Naive thymus-derived CD4-positive, alpha-beta T cell (primary cell): ENCODE data around the gene OTOS. TPM values are rescaled to one million over a fixed set of nuclear protein-coding genes. Genes with fewer than 3 reads are reported as not detected.

Source experiments
- ATAC-seq: fragments of 150-1000 bp; cut with Tn5 transposase; 2 replicates; pipeline ENCODE4 v1.10.0; 2021; ENCODE audit warnings: mild to moderate bottlenecking, moderate library complexity
- CTCF ChIA-PET: fragments of 350-600 bp; sonication (Branson Sonifier 250); formaldehyde crosslinking; loops from one replicate; lab custom pipeline; 2021; ENCODE audit warnings: antibody characterized with exemption; lab: Charles Lee
- POLR2A ChIA-PET: fragments of 350-600 bp; sonication (Branson Sonifier 250); formaldehyde crosslinking; loops from one replicate; lab custom pipeline; 2021; ENCODE audit warnings: antibody characterized with exemption, inconsistent platforms; lab: Charles Lee
- DNase-seq, 9 donors: peaks; one replicate each; pipeline versions ENCODE4 v3.0.0 to v3.0.0-alpha.2; 2020 to 2022; ENCODE audit warnings: mixed read lengths in 1 of 9
- H3K27ac ChIP-seq: one replicate; pipeline ENCODE4 v1.7.0; 2013; ENCODE audit warnings: mild to moderate bottlenecking, low read depth, low read length, moderate library complexity
- H3K27me3 ChIP-seq, 2 donors: one replicate each; pipeline ENCODE4 v1.7.0; 2013; ENCODE audit warnings: low read length in 2 of 2, mild to moderate bottlenecking in 2 of 2, moderate library complexity in 2 of 2; ENCODE audit not compliant: control insufficient read depth in 2 of 2, insufficient read depth in 2 of 2
- H3K36me3 ChIP-seq, 3 experiments: 1 replicate in 2 of 3; 2 replicates in 1 of 3; pipeline ENCODE4 v1.7.0; 2013; ENCODE audit warnings: low read length in 3 of 3, mild to moderate bottlenecking in 3 of 3, moderate library complexity in 1 of 3; ENCODE audit not compliant: insufficient read depth in 3 of 3, control insufficient read depth in 2 of 3
- H3K4me1 ChIP-seq, 2 donors: one replicate each; pipeline ENCODE4 v1.7.0; 2013; ENCODE audit warnings: low read length in 2 of 2, mild to moderate bottlenecking in 2 of 2, moderate library complexity in 1 of 2; ENCODE audit not compliant: control insufficient read depth in 2 of 2, insufficient read depth in 2 of 2
- H3K4me3 ChIP-seq: 2 replicates; pipeline ENCODE4 v1.7.0; 2013; ENCODE audit warnings: mild to moderate bottlenecking, low read length
- H3K9me3 ChIP-seq, 3 experiments: 1 replicate in 2 of 3; 2 replicates in 1 of 3; pipeline ENCODE4 v1.7.0; 2013; ENCODE audit warnings: low read length in 3 of 3; ENCODE audit not compliant: control insufficient read depth in 2 of 3
- H3K27ac Mint-ChIP-seq, 9 donors: one replicate each; pipeline ENCODE4 v1.8.0; 2020 to 2022; ENCODE audit warnings: mixed read lengths in 9 of 9, mild to moderate bottlenecking in 8 of 9, moderate library complexity in 5 of 9, inconsistent platforms in 2 of 9
- H3K27me3 Mint-ChIP-seq, 5 donors: one replicate each; pipeline ENCODE4 v1.8.0; 2021 to 2022; ENCODE audit warnings: mixed read lengths in 5 of 5, mild to moderate bottlenecking in 1 of 5
- H3K36me3 Mint-ChIP-seq, 5 donors: one replicate each; pipeline ENCODE4 v1.8.0; 2020 to 2022; ENCODE audit warnings: mixed read lengths in 5 of 5, mild to moderate bottlenecking in 3 of 5, inconsistent platforms in 1 of 5
- H3K4me1 Mint-ChIP-seq, 7 donors: one replicate each; pipeline ENCODE4 v1.8.0; 2020 to 2022; ENCODE audit warnings: mixed read lengths in 7 of 7, mild to moderate bottlenecking in 3 of 7, inconsistent platforms in 1 of 7
- H3K4me3 Mint-ChIP-seq, 10 donors: one replicate each; pipeline ENCODE4 v1.8.0; 2020 to 2022; ENCODE audit warnings: mild to moderate bottlenecking in 10 of 10, mixed read lengths in 10 of 10, moderate library complexity in 6 of 10, inconsistent platforms in 2 of 10
- H3K9me3 Mint-ChIP-seq, 11 donors: one replicate each; pipeline ENCODE4 v1.8.0; 2020 to 2022; ENCODE audit warnings: mixed read lengths in 11 of 11, mild to moderate bottlenecking in 4 of 11, inconsistent platforms in 1 of 11, moderate library complexity in 1 of 11
- intact Hi-C, 2 donors: fragments of 100-400 bp; cut with micrococcal nuclease; formaldehyde crosslinking; loops; one replicate each; pipeline ENCODE4 v1.15.1; 2023
- polyA plus RNA-seq, 2 donors: library from polyadenylated mRNA; unstranded; fragments of 300-500 nt; fragmentation: Illumina TruSeq; gene quantifications; one replicate each; pipeline ENCODE4 v1.2.3, GENCODE V29; 2021
- total RNA-seq, 6 experiments: library from RNA in 5 of 6; stranded (reverse) in 5 of 6; gene quantifications; 1 replicate in 5 of 6; 2 replicates in 1 of 6; pipeline ENCODE4 v1.2.3 and lab custom pipeline; 2021 to 2026

OTOS gene
- total RNA-seq, result not detected
- polyA plus RNA-seq, result not detected
- not detected for total RNA-seq (lab: John Stamatoyannopoulos, UW)

DNA sequence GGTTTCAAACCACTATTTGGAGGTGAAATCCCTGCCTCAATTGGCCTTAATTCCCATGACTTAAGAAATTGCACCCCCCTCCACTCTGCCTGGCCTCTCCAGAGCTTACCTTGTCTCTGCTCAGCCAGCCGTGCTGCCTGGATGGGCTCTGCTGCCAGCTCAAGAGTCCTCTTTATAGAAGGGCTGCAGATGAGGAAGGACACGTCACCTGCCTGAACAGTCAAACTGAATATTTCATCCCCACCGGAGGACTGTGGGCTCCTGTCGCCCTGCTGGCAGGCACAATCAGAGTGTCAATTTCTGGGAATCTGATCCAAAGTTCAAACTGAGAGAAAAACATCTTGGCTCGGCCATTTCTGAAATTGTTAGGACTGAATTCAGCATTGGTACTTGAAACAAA lies at the start of gene OTOS:
OTOS (minus strand) TSS at position 148 of the 400 bp plus-strand sequence. CDS start 332 bp downstream, outside the sequence.
- no peak within 1 kb of the TSS for H3K4me3 Mint-ChIP-seq
- H3K4me1 Mint-ChIP-seq, result peaks cover 8 to 11% (median 9%) of the 10 kb centered on the region in 7 donors
- POLR2A ChIA-PET, result interaction anchor here (0.6 kb wide), 1 partner anchor 115 kb away, joined by 3 read pairs; no protein-coding TSS in a partner anchor
- no peak within 1 kb of the TSS for H3K27ac ChIP-seq
- CTCF ChIA-PET, result interaction anchor here (0.7 to 6.6 kb wide), 2 partner anchors 80 to 370 kb away, joined by 3 to 81 read pairs; no protein-coding TSS in a partner anchor
- DNase-seq (no peak), ATAC-seq (no peak)
- no peaks in the 10 kb centered on the region for H3K36me3 Mint-ChIP-seq
- no peak within 1 kb of the TSS for H3K4me3 ChIP-seq
- H3K27me3 Mint-ChIP-seq, result peaks cover 0 to 7% (median 0%) of the 10 kb centered on the region in 5 donors
- no peaks in the 10 kb centered on the region for H3K9me3 ChIP-seq
- H3K36me3 ChIP-seq, result peaks cover 0 to 10% (median 0%) of the 10 kb centered on the region in 3 experiments
- H3K9me3 Mint-ChIP-seq, result peaks cover 0 to 2% (median 0%) of the 10 kb centered on the region in 11 donors
- no peak within 1 kb of the TSS for H3K27ac Mint-ChIP-seq
- no peaks in the 10 kb centered on the region for H3K27me3 ChIP-seq
- H3K4me1 ChIP-seq, result peaks cover 5 to 11% of the 10 kb centered on the region in 2 donors
- intact Hi-C loops, result loop anchor here (5.0 to 10.0 kb wide), 5 partner anchors 203 to 1768 kb away; no protein-coding TSS in a partner anchor

DNA sequence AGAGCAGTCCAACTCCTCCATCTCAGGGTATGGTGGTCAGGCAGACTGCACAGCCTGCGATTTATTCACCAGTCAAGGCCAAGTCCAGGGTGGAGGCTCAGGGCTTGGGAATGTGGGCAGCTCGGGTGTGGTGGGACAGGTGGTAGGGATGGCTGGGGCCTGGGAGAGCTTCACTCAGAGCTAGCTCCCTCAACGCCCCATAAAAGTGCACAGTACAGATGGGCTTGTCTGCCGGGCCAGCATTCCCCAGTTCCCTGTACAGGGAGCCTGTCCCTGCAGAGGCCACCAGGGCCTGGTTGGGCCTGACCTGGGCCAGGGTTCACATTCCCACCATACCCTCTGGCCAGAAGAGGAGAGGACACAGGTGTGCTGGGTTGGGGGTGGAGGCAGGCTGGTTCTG lies 49.2 kb upstream of the OTOS start:
- no peaks in the 10 kb centered on the region for H3K36me3 Mint-ChIP-seq
- no peak for ATAC-seq
- peaks cover 3 to 53% (median 34%) of the 10 kb centered on the region in 5 donors for H3K27me3 Mint-ChIP-seq

DNA sequence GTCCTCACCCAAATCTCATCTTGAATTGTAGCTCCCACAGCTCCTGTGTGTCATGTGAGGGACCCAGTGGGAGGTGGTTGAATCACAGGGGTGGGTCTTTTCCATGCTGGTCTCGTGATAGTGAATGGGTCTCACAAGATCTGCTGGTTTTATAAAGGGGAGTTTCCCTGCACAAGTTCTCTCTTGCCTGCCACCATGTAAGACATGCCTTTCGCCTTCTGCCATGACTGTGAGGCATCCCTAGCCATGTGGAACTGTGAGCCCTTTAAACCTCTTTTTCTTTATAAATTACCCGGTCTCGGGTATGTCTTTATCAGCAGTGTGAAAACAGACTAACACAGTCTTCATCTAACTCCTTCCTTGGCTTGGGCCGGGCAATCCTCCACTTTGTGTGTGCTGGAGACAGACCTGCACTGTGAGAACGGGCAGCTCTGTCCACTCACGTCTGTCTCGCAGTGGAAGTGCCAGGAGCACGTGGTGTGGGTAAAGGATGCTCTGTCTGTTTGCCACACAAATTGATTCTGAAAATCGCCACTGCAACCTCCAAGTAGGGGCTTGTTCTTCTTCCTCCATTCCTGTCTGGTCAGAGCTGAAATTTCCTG lies 47.6 kb upstream of the OTOS start:
- H3K9me3 ChIP-seq, result peaks cover 0 to 8% (median 0%) of the 10 kb centered on the region in 3 experiments
- no peak for DNase-seq
- no peak overlapping the region for H3K4me3 ChIP-seq
- H3K27me3 ChIP-seq, result no peaks in the 10 kb centered on the region
- ChIA-PET POLR2A (no interaction called here), CTCF (no interaction called here)
- no peak for ATAC-seq
- Mint-ChIP-seq H3K9me3 (peaks cover 3 to 35% (median 10%) of the 10 kb centered on the region in 11 donors), H3K4me1 (no peaks in the 10 kb centered on the region), H3K4me3 (no peak overlapping the region), H3K36me3 (no peaks in the 10 kb centered on the region), H3K27ac (no peak overlapping the region), H3K27me3 (peaks cover 3 to 48% (median 35%) of the 10 kb centered on the region in 5 donors)
- no peaks in the 10 kb centered on the region for H3K4me1 ChIP-seq
- no peak overlapping the region for H3K27ac ChIP-seq
- intact Hi-C loops, result no loop called here
- no peaks in the 10 kb centered on the region for H3K36me3 ChIP-seq

More for the DNA sequence above, 49.2 kb upstream of the OTOS start:
- intact Hi-C loops, result no loop called here
- peaks cover 0 to 8% (median 0%) of the 10 kb centered on the region in 3 experiments for H3K9me3 ChIP-seq
- Mint-ChIP-seq H3K4me3 (no peak overlapping the region), H3K4me1 (no peaks in the 10 kb centered on the region), H3K9me3 (peaks cover 3 to 35% (median 10%) of the 10 kb centered on the region in 11 donors), H3K27ac (no peak overlapping the region)
- DNase-seq, result no peak
- H3K27ac ChIP-seq, result no peak overlapping the region
- H3K36me3 ChIP-seq, result no peaks in the 10 kb centered on the region
- CTCF ChIA-PET, result no interaction called here
- no peak overlapping the region for H3K4me3 ChIP-seq
- POLR2A ChIA-PET, result no interaction called here
- H3K27me3 ChIP-seq, result no peaks in the 10 kb centered on the region
- no peaks in the 10 kb centered on the region for H3K4me1 ChIP-seq

DNA sequence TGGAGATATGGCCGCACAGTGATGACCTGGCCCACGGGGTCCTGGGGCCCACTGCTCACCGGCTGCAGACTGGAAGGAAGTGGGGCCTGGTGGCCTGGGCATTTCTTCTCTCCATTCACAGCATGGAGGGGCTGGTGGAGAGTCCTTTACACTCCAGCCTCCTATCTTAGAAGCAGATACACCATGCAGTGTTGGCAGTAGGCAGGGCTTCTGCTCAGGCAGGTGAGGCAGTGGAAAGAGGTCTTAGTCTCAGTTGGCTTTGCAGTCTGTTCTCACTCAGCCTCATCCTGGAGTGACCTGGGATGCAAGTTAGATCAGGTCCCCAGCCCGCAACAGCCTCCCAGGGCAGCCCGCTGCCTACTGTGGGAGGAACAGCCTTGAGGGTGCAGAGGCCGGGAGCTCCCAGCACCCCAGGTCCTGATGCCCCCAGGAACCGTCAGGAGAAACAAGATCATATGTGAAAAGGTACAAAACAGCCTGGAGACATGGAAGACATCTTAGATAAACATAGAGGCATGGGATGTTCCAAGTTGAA lies 45.8 kb upstream of the OTOS start:
- H3K36me3 Mint-ChIP-seq, result no peaks in the 10 kb centered on the region
- Histone ChIP-seq H3K4me3 (no peak overlapping the region), H3K9me3 (peaks cover 0 to 8% (median 0%) of the 10 kb centered on the region in 3 experiments), H3K27ac (no peak overlapping the region), H3K27me3 (no peaks in the 10 kb centered on the region), H3K36me3 (no peaks in the 10 kb centered on the region), H3K4me1 (no peaks in the 10 kb centered on the region)
- no peaks in the 10 kb centered on the region for H3K4me1 Mint-ChIP-seq
- intact Hi-C loops, result no loop called here
- H3K4me3 Mint-ChIP-seq, result no peak overlapping the region
- H3K9me3 Mint-ChIP-seq, result peaks cover 3 to 35% (median 10%) of the 10 kb centered on the region in 11 donors
- DNase-seq (no peak), ATAC-seq (no peak)
- POLR2A ChIA-PET, result no interaction called here
- no peak overlapping the region for H3K27ac Mint-ChIP-seq
- CTCF ChIA-PET, result no interaction called here
- H3K27me3 Mint-ChIP-seq, result peaks cover 3 to 43% (median 21%) of the 10 kb centered on the region in 5 donors

DNA sequence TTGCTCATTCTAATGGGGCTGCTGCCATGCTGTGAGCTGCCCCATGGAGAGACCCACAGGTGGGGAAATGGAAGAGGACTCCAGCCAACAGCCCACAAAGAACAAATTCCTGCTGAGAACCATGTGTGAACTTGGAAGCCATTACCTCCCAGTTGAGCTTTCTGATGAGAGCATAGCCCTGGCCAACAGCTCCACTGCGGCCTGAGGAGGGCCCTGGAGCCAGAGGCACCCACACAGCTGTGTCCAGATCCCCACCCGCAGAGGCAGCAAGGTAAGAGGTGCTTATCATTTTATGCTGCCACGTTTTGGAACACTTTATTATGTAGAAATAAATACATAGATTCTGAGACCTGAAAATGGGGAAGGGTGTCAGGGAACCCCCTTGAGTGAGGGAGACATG lies 44.2 kb upstream of the OTOS start:
- ChIA-PET POLR2A (no interaction called here), CTCF (no interaction called here)
- H3K27ac ChIP-seq, result no peak overlapping the region
- Mint-ChIP-seq H3K9me3 (peaks cover 3 to 35% (median 10%) of the 10 kb centered on the region in 11 donors), H3K4me1 (no peaks in the 10 kb centered on the region), H3K36me3 (no peaks in the 10 kb centered on the region), H3K27me3 (peaks cover 3 to 38% (median 21%) of the 10 kb centered on the region in 5 donors), H3K27ac (no peak overlapping the region), H3K4me3 (no peak overlapping the region)
- DNase-seq (no peak), ATAC-seq (no peak)
- no peaks in the 10 kb centered on the region for H3K36me3 ChIP-seq
- intact Hi-C loops, result no loop called here
- peaks cover 0 to 8% (median 0%) of the 10 kb centered on the region in 3 experiments for H3K9me3 ChIP-seq
- H3K4me3 ChIP-seq, result no peak overlapping the region
- H3K27me3 ChIP-seq, result no peaks in the 10 kb centered on the region
- no peaks in the 10 kb centered on the region for H3K4me1 ChIP-seq

DNA sequence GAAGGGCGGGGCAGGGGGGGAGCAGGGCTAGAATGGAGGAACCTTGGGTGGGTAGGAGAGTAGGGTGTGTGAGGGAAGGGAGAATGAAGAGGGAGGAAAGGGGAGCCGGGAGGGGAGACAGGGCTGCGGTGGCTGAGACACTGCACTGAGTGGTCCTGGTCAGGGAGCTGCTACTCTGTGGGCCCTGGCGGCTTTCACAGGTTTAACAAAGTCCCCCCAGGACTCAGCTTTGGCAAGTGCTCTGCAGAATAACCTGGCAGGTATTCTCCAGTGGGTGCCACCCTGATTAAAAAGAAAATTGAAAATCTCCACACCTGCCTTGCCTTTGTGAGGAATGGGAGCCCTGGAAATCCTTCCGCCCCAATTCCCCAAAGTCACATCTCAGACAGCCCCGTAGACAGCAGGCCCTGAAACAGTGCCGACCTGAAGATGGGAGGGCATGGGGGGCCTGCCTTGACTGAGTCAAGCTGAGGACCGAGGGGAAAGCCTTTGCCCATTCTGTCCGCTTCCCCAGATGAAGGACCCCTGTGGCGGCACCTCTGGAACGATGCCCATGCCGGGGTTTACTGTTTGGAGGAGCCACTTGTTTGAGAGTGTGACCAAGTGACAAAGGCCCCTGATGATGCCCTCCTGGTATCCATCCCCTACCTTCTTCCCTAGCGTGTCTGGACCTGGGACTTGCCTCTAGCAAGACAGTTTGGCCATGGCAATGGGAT lies 43.6 kb upstream of the OTOS start:
- no peak for ATAC-seq
- no peaks in the 10 kb centered on the region for H3K36me3 ChIP-seq
- no peak for DNase-seq
- no peak overlapping the region for H3K4me3 ChIP-seq
- no peak overlapping the region for H3K4me3 Mint-ChIP-seq
- no peaks in the 10 kb centered on the region for H3K4me1 ChIP-seq
- intact Hi-C loops, result no loop called here
- H3K4me1 Mint-ChIP-seq, result no peaks in the 10 kb centered on the region
- H3K9me3 Mint-ChIP-seq, result peaks cover 3 to 33% (median 10%) of the 10 kb centered on the region in 11 donors
- no peaks in the 10 kb centered on the region for H3K36me3 Mint-ChIP-seq
- H3K27me3 Mint-ChIP-seq, result peaks cover 3 to 38% (median 21%) of the 10 kb centered on the region in 5 donors
- ChIA-PET POLR2A (no interaction called here), CTCF (no interaction called here)
- no peak overlapping the region for H3K27ac ChIP-seq
- H3K27me3 ChIP-seq, result no peaks in the 10 kb centered on the region
- no peak overlapping the region for H3K27ac Mint-ChIP-seq
- peaks cover 0 to 8% (median 0%) of the 10 kb centered on the region in 3 experiments for H3K9me3 ChIP-seq
